Activated CD4-positive, CD25-positive, alpha-beta regulatory T cell treated with anti-CD3 and anti-CD28 coated beads, Interleukin-2, amount 50 U/mL, for 24 hours (primary cell): ENCODE results near the gene TEAD1.

Experiments
- ATAC-seq, 2 donors: fragments of 150-1000 bp; cut with Tn5 transposase; one replicate each; pipeline ENCODE4 v1.10.0; 2021; ENCODE audit warnings: mild to moderate bottlenecking in 1 of 2, moderate library complexity in 1 of 2

Gene TEAD1

DNA sequence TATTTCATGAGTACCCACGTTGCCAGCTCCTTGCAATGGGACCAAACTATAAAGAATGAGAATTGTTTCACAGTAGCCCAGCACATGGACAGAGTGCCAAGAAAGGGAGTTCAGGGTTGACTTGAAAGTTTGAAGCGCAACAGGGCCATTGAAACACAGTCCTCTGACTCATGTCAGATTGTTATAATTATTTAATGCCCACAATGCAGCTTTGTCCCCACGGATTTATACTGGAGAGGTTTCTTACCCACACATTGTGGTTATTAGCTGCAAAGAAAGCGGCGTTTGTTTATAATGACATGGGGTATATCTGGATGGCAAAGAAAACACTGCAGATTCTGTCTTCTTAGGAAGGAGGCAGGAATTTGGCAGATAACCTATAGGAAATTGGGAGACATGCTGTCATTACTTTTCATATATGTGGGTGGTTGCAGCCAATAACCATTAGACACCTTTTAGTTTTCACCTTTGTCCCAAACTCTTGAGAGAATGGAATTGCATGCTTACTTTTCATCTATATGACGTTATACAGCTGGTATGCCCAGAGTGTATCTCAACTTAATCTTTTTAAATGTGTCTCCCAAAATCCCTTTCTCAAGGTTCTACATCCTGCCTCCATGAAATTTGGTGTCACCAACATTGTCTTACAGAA, 143.6 kb downstream of the TEAD1 start:
- ATAC-seq = no peak

GRCh38 chr11:12818333-12819015, 144.3 kb downstream of the TEAD1 start:
- no peak for ATAC-seq

DNA sequence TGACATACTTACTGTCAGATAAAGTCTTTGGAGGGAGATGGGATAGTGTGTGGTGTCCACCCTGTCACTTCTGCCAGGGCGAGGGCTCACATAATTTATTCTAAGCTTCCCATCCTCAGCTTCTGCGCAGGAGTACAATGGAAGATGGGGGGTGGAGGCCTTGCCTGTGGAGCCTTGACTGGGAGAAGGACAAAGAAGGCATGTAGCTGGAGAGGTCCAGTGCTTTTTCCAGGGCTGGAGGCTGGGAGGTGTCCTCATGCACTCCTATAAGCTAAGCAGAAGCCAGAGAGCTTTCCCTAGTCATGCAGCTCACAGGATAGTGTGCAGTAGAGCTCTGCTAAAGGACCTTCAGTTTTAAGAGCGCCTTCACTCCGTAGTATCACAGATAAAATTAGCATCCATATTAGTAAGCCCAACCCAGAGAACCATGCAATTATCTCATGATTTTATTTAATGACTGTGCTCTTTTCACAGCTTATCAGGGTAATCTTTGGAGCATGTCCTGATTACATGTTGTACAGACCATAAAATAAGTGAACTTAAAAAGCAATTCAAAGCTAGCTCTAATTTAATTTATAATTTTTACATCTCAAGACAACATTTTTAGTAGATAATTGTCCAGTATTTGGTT, 148.3 kb downstream of the TEAD1 start:
- no peak for ATAC-seq

- ATAC-seq = no peak
These were observed 150.2 kb downstream of the TEAD1 start for GRCh38 chr11:12824281-12825041.

DNA sequence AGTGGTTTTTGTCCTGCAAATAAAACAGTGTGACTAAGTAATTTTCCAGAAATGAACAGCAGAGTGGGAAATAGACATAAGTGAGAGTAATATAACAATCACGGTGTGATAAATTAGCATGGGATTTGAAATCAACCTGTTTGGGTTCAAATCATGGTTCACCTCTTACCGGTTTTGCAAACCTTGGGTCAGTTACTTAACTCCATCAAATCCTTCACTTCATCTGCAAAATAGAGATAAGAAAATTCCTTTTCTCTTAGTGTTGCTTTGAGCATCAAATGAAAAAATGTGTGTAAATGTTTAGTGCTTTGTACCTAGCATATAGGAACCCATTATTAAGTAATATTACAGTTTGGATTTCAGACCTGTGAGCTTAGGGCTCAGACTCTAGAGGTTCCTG, 152.2 kb downstream of the TEAD1 start:
- ATAC-seq = no peak

- no peak for ATAC-seq
These were observed 153.1 kb downstream of the TEAD1 start for GRCh38 chr11:12827369-12827768.

- no peak for ATAC-seq
These were observed 153.9 kb downstream of the TEAD1 start for GRCh38 chr11:12827929-12828812.

- no peak for ATAC-seq
These were observed 154.9 kb downstream of the TEAD1 start for GRCh38 chr11:12829131-12829530.

GRCh38 chr11:12829540-12830314, 155.5 kb downstream of the TEAD1 start:
- no peak for ATAC-seq

DNA sequence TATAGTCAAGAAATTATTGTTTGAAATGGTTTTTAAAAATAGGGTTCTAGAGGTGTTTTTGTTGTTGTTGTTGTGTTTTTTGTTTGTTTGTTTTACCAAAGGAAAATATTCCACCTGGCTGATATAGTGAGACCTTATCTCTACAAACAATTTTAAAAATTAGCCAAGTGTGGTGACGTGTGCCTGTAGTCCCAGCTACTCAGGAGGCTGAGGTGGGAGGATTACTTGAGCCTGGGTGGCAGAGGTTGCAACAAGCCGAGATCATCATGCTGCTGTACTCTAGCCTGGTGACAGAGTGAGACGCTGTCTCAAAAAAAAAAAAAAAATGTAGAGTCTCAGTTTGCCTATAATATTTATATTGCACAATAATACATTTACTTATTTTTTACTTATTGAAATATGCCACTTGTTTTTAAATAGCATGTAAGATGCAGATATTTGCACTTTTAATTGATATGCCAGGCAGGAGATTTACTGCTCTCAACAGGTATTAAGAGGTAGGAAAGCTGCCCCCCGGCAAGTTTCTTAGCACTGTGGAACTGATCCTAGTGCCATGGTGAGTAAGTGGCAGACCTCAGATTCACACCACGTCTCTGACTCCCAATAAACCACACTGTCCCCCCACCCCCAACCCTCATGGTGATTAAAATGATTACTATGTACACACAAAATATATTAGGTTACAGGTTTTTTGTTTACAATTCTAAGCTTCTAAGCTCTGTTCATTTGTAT, 157.4 kb downstream of the TEAD1 start:
- no peak for ATAC-seq

- no peak for ATAC-seq
These were observed 158.4 kb downstream of the TEAD1 start for GRCh38 chr11:12832480-12833224.

GRCh38 chr11:12834166-12834565, 159.9 kb downstream of the TEAD1 start:
- no peak for ATAC-seq

GRCh38 chr11:12834630-12835029, 160.4 kb downstream of the TEAD1 start:
- no peak for ATAC-seq

DNA sequence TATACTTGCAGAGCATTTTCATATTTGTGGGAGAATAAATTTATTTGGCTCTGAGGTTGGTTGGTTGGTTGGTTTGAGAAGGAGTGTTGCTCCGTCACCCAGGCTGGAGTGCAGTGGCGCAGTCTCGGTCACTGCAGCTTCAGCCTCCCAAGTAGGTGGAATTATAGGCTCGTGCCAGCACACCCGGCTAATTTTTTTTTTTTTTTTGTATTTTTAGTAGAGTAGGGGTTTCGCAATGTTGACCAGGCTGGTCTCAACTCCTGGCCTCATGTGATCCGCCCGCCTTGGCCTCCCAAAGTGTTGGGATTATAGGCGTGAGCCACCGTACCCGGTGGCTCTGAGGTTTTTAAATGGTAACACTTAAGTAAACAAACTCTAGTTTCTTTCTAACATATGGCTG, 161.1 kb downstream of the TEAD1 start:
- no peak for ATAC-seq

DNA sequence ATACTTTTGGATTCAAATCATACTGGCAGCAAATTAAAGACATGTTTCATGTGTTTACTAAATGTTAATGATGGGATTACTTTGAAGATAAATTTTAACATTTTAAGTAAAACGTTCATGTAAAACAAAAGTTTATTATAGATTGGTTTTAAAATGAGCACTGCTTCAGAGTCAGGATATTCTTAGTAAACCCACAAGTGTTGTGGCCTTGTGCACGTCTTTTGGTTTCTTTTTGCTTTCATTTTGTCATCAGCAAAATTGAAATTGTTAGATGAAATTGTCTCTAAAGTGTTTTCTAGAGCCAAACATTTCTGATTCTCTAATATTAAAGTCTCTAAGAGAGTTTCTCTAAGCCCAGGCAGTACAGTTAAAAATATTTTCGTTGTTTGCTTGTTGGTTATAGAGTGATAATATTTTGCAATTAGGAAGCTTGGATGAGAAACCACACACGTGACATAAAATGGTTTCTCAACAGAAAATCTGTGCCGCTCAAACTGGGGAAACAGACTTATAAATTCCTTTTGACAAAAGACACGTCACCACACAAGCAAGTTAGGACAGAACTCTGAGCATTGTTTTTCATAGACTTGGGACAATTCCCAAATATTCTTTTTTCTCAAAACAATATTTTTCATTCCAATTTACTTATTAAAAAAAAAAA, 164.4 kb downstream of the TEAD1 start:
- no peak for ATAC-seq

- ATAC-seq = no peak
These were observed 166.8 kb downstream of the TEAD1 start for GRCh38 chr11:12840871-12841660.

DNA sequence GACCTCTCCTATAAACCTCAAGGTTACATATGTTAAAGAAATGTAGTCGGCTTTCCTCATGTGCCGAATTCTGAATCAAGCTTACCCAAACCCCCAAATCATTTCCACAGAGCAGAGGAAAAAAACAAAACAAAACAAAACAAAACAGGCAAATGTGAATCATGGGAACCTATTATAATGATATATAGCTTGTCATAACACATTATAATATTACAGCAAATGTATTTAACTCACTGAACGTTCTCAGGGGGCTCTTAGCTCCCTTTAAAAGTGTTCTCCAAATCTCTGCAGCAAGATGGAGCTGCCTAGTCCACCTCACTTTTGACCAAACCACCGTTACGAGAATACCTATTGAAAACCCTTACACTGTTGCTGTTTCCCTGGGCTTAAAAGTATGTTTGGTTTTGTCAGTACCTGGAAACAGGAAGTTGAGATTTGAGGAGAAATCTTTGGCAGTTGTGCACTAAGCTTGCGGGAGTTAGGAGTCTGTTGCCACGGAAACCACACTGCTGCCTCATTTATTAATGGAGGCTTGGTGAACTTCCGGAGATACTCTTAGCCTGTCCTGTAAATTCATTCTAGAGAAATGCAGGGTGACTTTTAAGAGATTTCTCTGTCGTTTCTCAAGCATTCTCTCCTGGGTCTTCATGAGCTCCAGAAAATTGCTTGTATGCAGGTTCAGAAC, 167.9 kb downstream of the TEAD1 start:
- ATAC-seq = no peak
